ENCODE data around the gene CARS1.

GRCh38 chr11:3060436-3061025 is 3.3 kb upstream of the CARS1 start:
- TF ChIP-seq CTCF (conservative IDR thresholded peaks at IDR 0.05 in 1 of 2, IDR thresholded peaks at IDR 0.05 in 1 of 2; ENCODE audit: extremely low read depth in 1 of 2, insufficient read depth in 1 of 2, low read depth in 1 of 2, low read length in 2 of 2) (no peak), EZH2 (IDR thresholded peaks at IDR 0.05; ENCODE audit: borderline replicate concordance, low read length) (no peak)
